Tongue (tissue), 2 donors: Measurements from ENCODE around the gene IPO11. TPM values are rescaled to one million over a fixed set of nuclear protein-coding genes. Genes with fewer than 3 reads are reported as not detected.
"Not testable (repeated sequence)": the region's sequence is repeated elsewhere in the genome, so short reads cannot be mapped to it uniquely, and the experiment has no call there.

Source experiments
- DNase-seq: peaks from one replicate; pipeline ENCODE4 v3.0.0-alpha.2; 2015
- total RNA-seq: library from RNA; depleted of rRNA; stranded (reverse); fragments of >200 nt; gene quantifications from one replicate; pipeline ENCODE4 v1.2.3, GENCODE V29; 2014

IPO11 gene
- total RNA-seq, 1 donor from 2014 or later: 38.9 TPM

- DNase-seq: no peak
Observed at GRCh38 chr5:62450259-62450658, 37.7 kb downstream of the IPO11 start.

GRCh38 chr5:62457071-62457470 is 44.5 kb downstream of the IPO11 start:
- no peak for DNase-seq

- DNase-seq: peak; percentile 74
Observed at GRCh38 chr5:62460578-62460983, 48.0 kb downstream of the IPO11 start.

GRCh38 chr5:62461561-62461960 is 49.0 kb downstream of the IPO11 start:
- DNase-seq: no peak

- no peak for DNase-seq
Observed at GRCh38 chr5:62465985-62466925, 53.7 kb downstream of the IPO11 start.

- DNase-seq: no peak
Observed at GRCh38 chr5:62473209-62473608, 60.6 kb downstream of the IPO11 start.

GRCh38 chr5:62475072-62475471 is 62.5 kb downstream of the IPO11 start:
- DNase-seq: no peak

GRCh38 chr5:62477801-62478200 is 65.2 kb downstream of the IPO11 start:
- no peak for DNase-seq

GRCh38 chr5:62483556-62483955 is 71.0 kb downstream of the IPO11 start:
- DNase-seq: no peak

- DNase-seq: no peak
Observed at GRCh38 chr5:62486672-62487071, 74.1 kb downstream of the IPO11 start.

- DNase-seq: no peak
Observed at GRCh38 chr5:62488531-62488930, 76.0 kb downstream of the IPO11 start.

GRCh38 chr5:62489471-62489870 is 76.9 kb downstream of the IPO11 start:
- DNase-seq: no peak

- no peak for DNase-seq
Observed at GRCh38 chr5:62494772-62495171, 82.2 kb downstream of the IPO11 start.

GRCh38 chr5:62496876-62497275 is 84.3 kb downstream of the IPO11 start:
- no peak for DNase-seq

- no peak for DNase-seq
Observed at GRCh38 chr5:62498961-62499360, 86.4 kb downstream of the IPO11 start.

GRCh38 chr5:62499756-62500155 is 87.2 kb downstream of the IPO11 start:
- no peak for DNase-seq

GRCh38 chr5:62502456-62503101 is 90.0 kb downstream of the IPO11 start:
- no peak for DNase-seq

GRCh38 chr5:62504129-62504528 is 91.6 kb downstream of the IPO11 start:
- DNase-seq: no peak

- no peak for DNase-seq
Observed at GRCh38 chr5:62506659-62507460, 94.3 kb downstream of the IPO11 start.

GRCh38 chr5:62508760-62509159 is 96.2 kb downstream of the IPO11 start:
- not testable (repeated sequence) for DNase-seq

GRCh38 chr5:62509806-62510205 is 97.2 kb downstream of the IPO11 start:
- DNase-seq: no peak

- DNase-seq: not testable (repeated sequence)
Observed at GRCh38 chr5:62513085-62513484, 100.5 kb downstream of the IPO11 start.
